H9 (cell line): ENCODE data around the gene MAML1. TPM values are rescaled to one million over a fixed set of nuclear protein-coding genes. Genes with fewer than 3 reads are reported as not detected.
A peak's percentile ranks its signal among the peaks of the same experiment; 100 is the strongest.

Experiments
- DNase-seq: peaks from one replicate; pipeline ENCODE4 v3.0.0-alpha.2; 2017
- H2AFZ ChIP-seq: one replicate; pipeline ENCODE4 v1.6.1; 2013; ENCODE audit warnings: mild to moderate bottlenecking, low read length, control low read depth, moderate library complexity
- H2AK5ac ChIP-seq: 2 replicates; pipeline ENCODE4 v1.6.1; 2013; ENCODE audit warnings: low read length, control low read depth, mixed read lengths; ENCODE audit not compliant: insufficient read length
- H2BK120ac ChIP-seq: one replicate; pipeline ENCODE4 v1.6.1; 2013; ENCODE audit warnings: low read depth, mild to moderate bottlenecking, low read length, control low read depth, inconsistent platforms; ENCODE audit not compliant: poor library complexity, severe bottlenecking
- H2BK12ac ChIP-seq: 2 replicates; pipeline ENCODE4 v1.6.1; 2013; ENCODE audit warnings: low read length, control low read depth, mixed read lengths, low read depth; ENCODE audit not compliant: insufficient read length
- H2BK15ac ChIP-seq: 2 replicates; pipeline ENCODE4 v1.6.1; 2013; ENCODE audit warnings: low read depth, low read length, control low read depth
- H2BK20ac ChIP-seq: one replicate; pipeline ENCODE4 v1.6.1; 2013; ENCODE audit warnings: low read depth, mild to moderate bottlenecking, low read length, control low read depth, inconsistent platforms; ENCODE audit not compliant: poor library complexity, severe bottlenecking
- H2BK5ac ChIP-seq: 2 replicates; pipeline ENCODE4 v1.6.1; 2013; ENCODE audit warnings: low read length, control low read depth, mixed read lengths; ENCODE audit not compliant: insufficient read length
- H3K14ac ChIP-seq: 2 replicates; pipeline ENCODE4 v1.6.1; 2013; ENCODE audit warnings: low read length, control low read depth; ENCODE audit not compliant: insufficient read depth
- H3K18ac ChIP-seq: 2 replicates; pipeline ENCODE4 v1.6.1; 2013; ENCODE audit warnings: low read depth, mild to moderate bottlenecking, mixed read lengths, low read length, control low read depth; ENCODE audit not compliant: insufficient read length
- H3K23ac ChIP-seq: 2 replicates; pipeline ENCODE4 v1.6.1; 2013; ENCODE audit warnings: low read length, control low read depth, mixed read lengths, low read depth; ENCODE audit not compliant: insufficient read length
- H3K23me2 ChIP-seq: 2 replicates; pipeline ENCODE4 v1.6.1; 2013; ENCODE audit warnings: low read depth, mild to moderate bottlenecking, mixed read lengths, low read length, control low read depth; ENCODE audit not compliant: insufficient read length, poor library complexity, severe bottlenecking
- H3K27ac ChIP-seq: 2 replicates; pipeline ENCODE4 v1.5.1; 2013; ENCODE audit warnings: low read length, control low read depth, mixed read lengths, low read depth; ENCODE audit not compliant: insufficient read length
- H3K27me3 ChIP-seq: 2 replicates; pipeline ENCODE4 v1.6.1; 2013; ENCODE audit warnings: low read length, control low read depth, inconsistent platforms; ENCODE audit not compliant: insufficient read depth
- H3K4ac ChIP-seq: 2 replicates; pipeline ENCODE4 v1.6.1; 2013; ENCODE audit warnings: low read depth, mild to moderate bottlenecking, control low read depth, inconsistent platforms, low read length, moderate library complexity
- H3K4me1 ChIP-seq: 2 replicates; pipeline ENCODE4 v1.6.1; 2013; ENCODE audit warnings: low read length, control low read depth, inconsistent platforms; ENCODE audit not compliant: insufficient read depth
- H3K4me2 ChIP-seq: 2 replicates; pipeline ENCODE4 v1.6.1; 2013; ENCODE audit warnings: low read length, control low read depth, mixed read lengths; ENCODE audit not compliant: insufficient read length, insufficient read depth
- H3K56ac ChIP-seq: 2 replicates; pipeline ENCODE4 v1.6.1; 2013; ENCODE audit warnings: low read depth, mild to moderate bottlenecking, mixed read lengths, low read length, control low read depth; ENCODE audit not compliant: insufficient read length
- H3K79me1 ChIP-seq: 2 replicates; pipeline ENCODE4 v1.6.1; 2013; ENCODE audit warnings: low read depth, mild to moderate bottlenecking, moderate library complexity, low read length, control low read depth, inconsistent platforms; ENCODE audit not compliant: insufficient read depth, poor library complexity, severe bottlenecking
- H3K79me2 ChIP-seq: 2 replicates; pipeline ENCODE4 v1.6.1; 2013; ENCODE audit warnings: low read length, control low read depth, inconsistent platforms; ENCODE audit not compliant: insufficient read depth
- H3K9ac ChIP-seq: 2 replicates; pipeline ENCODE4 v1.6.1; 2013; ENCODE audit warnings: low read length, control low read depth, mixed read lengths; ENCODE audit not compliant: insufficient read length; ENCODE audit errors: extremely low read depth
- H3K9me3 ChIP-seq: one replicate; pipeline ENCODE4 v1.6.1; 2013; ENCODE audit warnings: low read depth, low read length, inconsistent platforms; ENCODE audit not compliant: control insufficient read depth
- H3T11ph ChIP-seq: one replicate; pipeline ENCODE4 v1.6.1; 2013; ENCODE audit warnings: mild to moderate bottlenecking, low read length, control low read depth, inconsistent platforms
- H4K20me1 ChIP-seq: one replicate; pipeline ENCODE4 v1.6.1; 2013; ENCODE audit not compliant: control insufficient read depth, insufficient read length, insufficient read depth
- H4K5ac ChIP-seq: 2 replicates; pipeline ENCODE4 v1.6.1; 2013; ENCODE audit warnings: low read depth, mild to moderate bottlenecking, mixed read lengths, low read length, control low read depth; ENCODE audit not compliant: insufficient read length
- H4K8ac ChIP-seq: replicated peaks from 2 replicates; pipeline ENCODE4 v1.6.1; 2013; ENCODE audit warnings: low read length, control low read depth, mixed read lengths, low read depth; ENCODE audit not compliant: insufficient read length
- H4K91ac ChIP-seq: 2 replicates; pipeline ENCODE4 v1.6.1; 2013; ENCODE audit warnings: low read depth, mild to moderate bottlenecking, moderate library complexity, mixed read lengths, low read length, control low read depth; ENCODE audit not compliant: insufficient read length
- H3K27ac Mint-ChIP-seq, 3 experiments: 2 replicates in 2 of 3; 3 replicates in 1 of 3; pipeline ENCODE4 v1.8.0; 2020 to 2021; ENCODE audit warnings: mixed read lengths in 3 of 3, mild to moderate bottlenecking in 1 of 3, moderate library complexity in 1 of 3
- H3K27me3 Mint-ChIP-seq: 2 replicates; pipeline ENCODE4 v1.8.0; 2021; ENCODE audit warnings: low read depth, mild to moderate bottlenecking, moderate library complexity, mixed read lengths
- H3K36me3 Mint-ChIP-seq, 3 experiments: 2 replicates in 2 of 3; 3 replicates in 1 of 3; pipeline ENCODE4 v1.8.0; 2020 to 2021; ENCODE audit warnings: low read depth in 3 of 3, mixed read lengths in 3 of 3; ENCODE audit not compliant: insufficient read depth in 1 of 3
- H3K4me1 Mint-ChIP-seq, 2 experiments: 2 replicates each; pipeline ENCODE4 v1.8.0; 2020; ENCODE audit warnings: mixed read lengths in 2 of 2
- H3K4me3 Mint-ChIP-seq, 2 experiments: 2 replicates in 1 of 2; 3 replicates in 1 of 2; pipeline ENCODE4 v1.8.0; 2020 to 2021; ENCODE audit warnings: mild to moderate bottlenecking in 2 of 2, mixed read lengths in 2 of 2, moderate library complexity in 1 of 2
- H3K9me3 Mint-ChIP-seq, 2 experiments: 2 replicates in 1 of 2; 3 replicates in 1 of 2; pipeline ENCODE4 v1.8.0; 2020; ENCODE audit warnings: mild to moderate bottlenecking in 2 of 2, mixed read lengths in 2 of 2, moderate library complexity in 1 of 2
- WGBS: extraction: QIAGEN DNeasy Blood & Tissue Kit; methylation state at CpG from one replicate; pipeline ENCODE4 v1.1.7; 2013; ENCODE audit warnings: missing lambda C conversion rate, low lambda C conversion rate, mixed read lengths; ENCODE audit not compliant: insufficient read length; ENCODE audit errors: extremely low coverage; 5-methylcytosine and 5-hydroxymethylcytosine counted together
- total RNA-seq: library from RNA; stranded (reverse); gene quantifications from 2 replicates; pipeline ENCODE4 v1.2.1, GENCODE V29; 2021
- TF ChIP-seq, protein P1 (sequence below): fragments of 200-600 bp; sonication (generic); conservative IDR thresholded peaks from 3 replicates; pipeline ENCODE4 v1.8.0; 2021; ENCODE audit warnings: antibody characterized with exemption, mild to moderate bottlenecking

MAML1 gene
- total RNA-seq, 1 experiment from 2014 or later = 50.8 TPM

- no peak overlapping the region for H4K8ac ChIP-seq
- Mint-ChIP-seq H3K36me3 (peaks cover 17 to 66% (median 43%) of the 10 kb centered on the region in 3 experiments; a peak in 6 of 7 replicates), H3K27me3 (no peaks in the 10 kb centered on the region), H3K27ac (peak overlapping the region in 1 of 3 experiments; percentile 87; a peak in 3 of 7 replicates), H3K9me3 (no peaks in the 10 kb centered on the region), H3K4me3 (no peak overlapping the region), H3K4me1 (peaks cover 10 to 17% of the 10 kb centered on the region in 2 experiments)
- no peak overlapping the region for H3K14ac ChIP-seq
- no peaks in the 10 kb centered on the region for H3K23me2 ChIP-seq
- TF ChIP-seq, protein P1, sequence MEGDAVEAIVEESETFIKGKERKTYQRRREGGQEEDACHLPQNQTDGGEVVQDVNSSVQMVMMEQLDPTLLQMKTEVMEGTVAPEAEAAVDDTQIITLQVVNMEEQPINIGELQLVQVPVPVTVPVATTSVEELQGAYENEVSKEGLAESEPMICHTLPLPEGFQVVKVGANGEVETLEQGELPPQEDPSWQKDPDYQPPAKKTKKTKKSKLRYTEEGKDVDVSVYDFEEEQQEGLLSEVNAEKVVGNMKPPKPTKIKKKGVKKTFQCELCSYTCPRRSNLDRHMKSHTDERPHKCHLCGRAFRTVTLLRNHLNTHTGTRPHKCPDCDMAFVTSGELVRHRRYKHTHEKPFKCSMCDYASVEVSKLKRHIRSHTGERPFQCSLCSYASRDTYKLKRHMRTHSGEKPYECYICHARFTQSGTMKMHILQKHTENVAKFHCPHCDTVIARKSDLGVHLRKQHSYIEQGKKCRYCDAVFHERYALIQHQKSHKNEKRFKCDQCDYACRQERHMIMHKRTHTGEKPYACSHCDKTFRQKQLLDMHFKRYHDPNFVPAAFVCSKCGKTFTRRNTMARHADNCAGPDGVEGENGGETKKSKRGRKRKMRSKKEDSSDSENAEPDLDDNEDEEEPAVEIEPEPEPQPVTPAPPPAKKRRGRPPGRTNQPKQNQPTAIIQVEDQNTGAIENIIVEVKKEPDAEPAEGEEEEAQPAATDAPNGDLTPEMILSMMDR = no peak
- WGBS = no CpG with 5 or more reads among the region's 3 CpGs
- no peak overlapping the region for H3K23ac ChIP-seq
- H3K4me1 ChIP-seq = no peaks in the 10 kb centered on the region
- no peak overlapping the region for H3T11ph ChIP-seq
- H4K5ac ChIP-seq = no peak overlapping the region
- H3K79me1 ChIP-seq = no peaks in the 10 kb centered on the region
- H2BK12ac ChIP-seq = no peak overlapping the region
- no peak overlapping the region for H4K91ac ChIP-seq
- H2AK5ac ChIP-seq = no peak overlapping the region
- H3K9me3 ChIP-seq = no peaks in the 10 kb centered on the region
- H2BK15ac ChIP-seq = no peak overlapping the region
- H3K18ac ChIP-seq = no peak overlapping the region
- no peak overlapping the region for H2AFZ ChIP-seq
- no peak overlapping the region for H2BK5ac ChIP-seq
- H3K27ac ChIP-seq = no peak overlapping the region
- H3K9ac ChIP-seq = no peak overlapping the region
- no peak for DNase-seq
- no peak overlapping the region for H3K4me2 ChIP-seq
- H2BK120ac ChIP-seq = no peak overlapping the region
- H2BK20ac ChIP-seq = no peak overlapping the region
- no peak overlapping the region for H3K4ac ChIP-seq
- H3K27me3 ChIP-seq = no peaks in the 10 kb centered on the region
- no peak overlapping the region for H3K56ac ChIP-seq
- peaks cover 12% of the 10 kb centered on the region; the same call in 1 of the 2 replicates for H3K79me2 ChIP-seq
- H4K20me1 ChIP-seq = no peaks in the 10 kb centered on the region
These were observed 2.9 kb upstream of the MAML1 start for GRCh38 chr5:179729727-179730126.
